ENCODE results near the gene TTC21B. TPM values are rescaled to one million over a fixed set of nuclear protein-coding genes. Genes with fewer than 3 reads are reported as not detected.

TTC21B gene
- total RNA-seq, 2 donors from 2014 or later, result 23.7 to 34.1 TPM

- DNase-seq (ENCODE audit: low spot score), result no peak
- Histone ChIP-seq H3K36me3 (peaks cover 12% of the 10 kb centered on the region), H3K27me3 (replicated peaks; ENCODE audit: insufficient read depth) (no peaks in the 10 kb centered on the region), H3K27ac (no peak overlapping the region), H3K9me3 (no peaks in the 10 kb centered on the region), H3K4me1 (ENCODE audit: control insufficient read depth in 1 of 2, low read depth in 2 of 2) (no peaks in the 10 kb centered on the region), H3K4me3 (no peak overlapping the region)
- ATAC-seq (ENCODE audit: insufficient number of reproducible peaks, low FRiP score, low read depth), result no peak
- no peak for TF ChIP-seq CTCF (IDR thresholded peaks at IDR 0.05)
These were observed 67.0 kb downstream of the TTC21B start for GRCh38 chr2:165886487-165887146.

GRCh38 chr2:165877565-165878550 is 75.7 kb downstream of the TTC21B start:
- no peak overlapping the region for H3K27ac ChIP-seq
- no peaks in the 10 kb centered on the region for H3K27me3 ChIP-seq (replicated peaks; ENCODE audit: insufficient read depth)
- no peaks in the 10 kb centered on the region for H3K9me3 ChIP-seq

GRCh38 chr2:165876712-165877111 is 76.9 kb downstream of the TTC21B start:
- Histone ChIP-seq H3K4me1 (ENCODE audit: control insufficient read depth in 1 of 2, low read depth in 2 of 2) (no peaks in the 10 kb centered on the region), H3K27ac (no peak overlapping the region), H3K9me3 (no peaks in the 10 kb centered on the region), H3K4me3 (no peak overlapping the region), H3K27me3 (replicated peaks; ENCODE audit: insufficient read depth) (no peaks in the 10 kb centered on the region), H3K36me3 (peaks cover 6% of the 10 kb centered on the region)
- DNase-seq (ENCODE audit: low spot score), result no peak
- TF ChIP-seq CTCF (IDR thresholded peaks at IDR 0.05), result no peak
- no peak for ATAC-seq (ENCODE audit: insufficient number of reproducible peaks, low FRiP score, low read depth)

More at GRCh38 chr2:165877565-165878550, 75.7 kb downstream of the TTC21B start:
- Histone ChIP-seq H3K4me3 (no peak overlapping the region), H3K4me1 (ENCODE audit: control insufficient read depth in 1 of 2, low read depth in 2 of 2) (no peaks in the 10 kb centered on the region), H3K36me3 (peaks cover 4% of the 10 kb centered on the region)
- DNase-seq (ENCODE audit: low spot score) (no peak), ATAC-seq (ENCODE audit: insufficient number of reproducible peaks, low FRiP score, low read depth) (no peak)
- TF ChIP-seq CTCF (IDR thresholded peaks at IDR 0.05), result no peak

- Histone ChIP-seq H3K27ac (no peak overlapping the region), H3K27me3 (replicated peaks; ENCODE audit: insufficient read depth) (no peaks in the 10 kb centered on the region), H3K4me3 (no peak overlapping the region), H3K4me1 (ENCODE audit: control insufficient read depth in 1 of 2, low read depth in 2 of 2) (no peaks in the 10 kb centered on the region), H3K36me3 (peaks cover 6% of the 10 kb centered on the region), H3K9me3 (no peaks in the 10 kb centered on the region)
- TF ChIP-seq CTCF (IDR thresholded peaks at IDR 0.05), result no peak
- ATAC-seq (ENCODE audit: insufficient number of reproducible peaks, low FRiP score, low read depth) (no peak), DNase-seq (ENCODE audit: low spot score) (no peak)
These were observed 77.3 kb downstream of the TTC21B start for GRCh38 chr2:165876269-165876668.

GRCh38 chr2:165874445-165875039 is 79.0 kb downstream of the TTC21B start:
- H3K4me3 ChIP-seq, result peak overlapping the region; percentile 10
- H3K27me3 ChIP-seq (replicated peaks; ENCODE audit: insufficient read depth), result no peaks in the 10 kb centered on the region
- no peaks in the 10 kb centered on the region for H3K4me1 ChIP-seq (ENCODE audit: control insufficient read depth in 1 of 2, low read depth in 2 of 2)
- no peak for DNase-seq (ENCODE audit: low spot score)
- no peak for ATAC-seq (ENCODE audit: insufficient number of reproducible peaks, low FRiP score, low read depth)
- H3K36me3 ChIP-seq, result peaks cover 6% of the 10 kb centered on the region
- no peaks in the 10 kb centered on the region for H3K9me3 ChIP-seq
- H3K27ac ChIP-seq, result no peak overlapping the region
- TF ChIP-seq CTCF (IDR thresholded peaks at IDR 0.05), result peak; percentile 46

All from thoracic aorta (tissue), 2 donors.